22Rv1 (cell line): ENCODE measurements around the gene SERPINE2.

Experiments used
- ZFX ChIP-seq: fragments of 450-650 bp; IDR thresholded peaks from 2 replicates; pipeline ENCODE4 v1.6.1; 2017; ENCODE audit warnings: antibody characterized with exemption, borderline replicate concordance
- TF ChIP-seq, protein P1 (sequence below): fragments of 450-650 bp; IDR thresholded peaks from 2 replicates; pipeline ENCODE4 v1.5.1; 2017; ENCODE audit warnings: mild to moderate bottlenecking

DNA sequence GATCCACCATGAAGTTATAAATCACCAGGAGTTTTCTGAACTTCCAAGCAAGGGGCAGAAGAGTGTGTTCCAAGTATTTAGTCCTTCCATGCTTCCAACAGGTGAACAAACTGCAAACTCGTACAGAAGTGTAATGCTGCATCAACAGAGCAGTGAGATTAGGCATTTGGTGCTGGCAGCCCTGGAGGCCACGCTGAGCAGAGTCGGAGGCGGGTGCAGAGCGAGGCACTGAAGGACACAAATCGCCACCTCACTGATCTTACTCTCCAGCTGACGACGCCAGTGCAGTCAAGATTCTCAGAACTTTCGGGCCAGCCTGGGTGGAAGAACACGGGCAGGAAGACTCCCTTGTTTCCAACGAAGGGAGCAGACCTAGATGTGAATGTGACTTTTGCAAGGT lies 39.2 kb downstream of the SERPINE2 start:
- TF ChIP-seq, protein P1, sequence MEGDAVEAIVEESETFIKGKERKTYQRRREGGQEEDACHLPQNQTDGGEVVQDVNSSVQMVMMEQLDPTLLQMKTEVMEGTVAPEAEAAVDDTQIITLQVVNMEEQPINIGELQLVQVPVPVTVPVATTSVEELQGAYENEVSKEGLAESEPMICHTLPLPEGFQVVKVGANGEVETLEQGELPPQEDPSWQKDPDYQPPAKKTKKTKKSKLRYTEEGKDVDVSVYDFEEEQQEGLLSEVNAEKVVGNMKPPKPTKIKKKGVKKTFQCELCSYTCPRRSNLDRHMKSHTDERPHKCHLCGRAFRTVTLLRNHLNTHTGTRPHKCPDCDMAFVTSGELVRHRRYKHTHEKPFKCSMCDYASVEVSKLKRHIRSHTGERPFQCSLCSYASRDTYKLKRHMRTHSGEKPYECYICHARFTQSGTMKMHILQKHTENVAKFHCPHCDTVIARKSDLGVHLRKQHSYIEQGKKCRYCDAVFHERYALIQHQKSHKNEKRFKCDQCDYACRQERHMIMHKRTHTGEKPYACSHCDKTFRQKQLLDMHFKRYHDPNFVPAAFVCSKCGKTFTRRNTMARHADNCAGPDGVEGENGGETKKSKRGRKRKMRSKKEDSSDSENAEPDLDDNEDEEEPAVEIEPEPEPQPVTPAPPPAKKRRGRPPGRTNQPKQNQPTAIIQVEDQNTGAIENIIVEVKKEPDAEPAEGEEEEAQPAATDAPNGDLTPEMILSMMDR = no peak
- TF ChIP-seq ZFX = no peak
